Measurements from ENCODE around the gene RPLP2.

Gene RPLP2

GRCh38 chr11:774873-775592 lies 34.7 kb upstream of the RPLP2 start:
- DNase-seq, result no peak

- no peak for DNase-seq
Observed at GRCh38 chr11:776263-776560, 33.6 kb upstream of the RPLP2 start.

GRCh38 chr11:776561-777287 lies 33.0 kb upstream of the RPLP2 start:
- no peak for DNase-seq

- DNase-seq, result peak; percentile 81
Observed at GRCh38 chr11:777288-778255, 32.2 kb upstream of the RPLP2 start, which contains the start of gene GATD1. TSS of gene GATD1 (minus strand) at chr11:777487. CDS start at chr11:777462, 25 bp downstream.

- DNase-seq, result no peak
Observed at GRCh38 chr11:778976-779954, 30.5 kb upstream of the RPLP2 start.

GRCh38 chr11:779955-780532 lies 29.7 kb upstream of the RPLP2 start:
- no peak for DNase-seq

GRCh38 chr11:782264-783174 lies 27.2 kb upstream of the RPLP2 start:
- no peak for DNase-seq

GRCh38 chr11:783581-784015 lies 26.2 kb upstream of the RPLP2 start:
- DNase-seq, result peak; percentile 28

GRCh38 chr11:786235-787083 lies 23.3 kb upstream of the RPLP2 start:
- no peak for DNase-seq

GRCh38 chr11:787084-787675 lies 22.6 kb upstream of the RPLP2 start:
- no peak for DNase-seq

- no peak for DNase-seq
Observed at GRCh38 chr11:788009-788640, 21.6 kb upstream of the RPLP2 start.

GRCh38 chr11:788953-789940 lies 20.5 kb upstream of the RPLP2 start:
- DNase-seq, result no peak

GRCh38 chr11:789943-790342 lies 19.8 kb upstream of the RPLP2 start, which contains the start of gene CEND1:
TSS of gene CEND1 (minus strand) at chr11:790090. CDS start at chr11:788576, 1,514 bp downstream.
- DNase-seq, result peak; percentile 50

- DNase-seq, result no peak
Observed at GRCh38 chr11:790721-791564, 18.8 kb upstream of the RPLP2 start.

- DNase-seq, result no peak
Observed at GRCh38 chr11:791658-792534, 17.9 kb upstream of the RPLP2 start.

Data from COR-L47 (cell line).